HEK293T (cell line): ENCODE data around the gene OR52E5.

Experiments
- CTCF ChIA-PET: fragments of 350-600 bp; formaldehyde crosslinking; extraction: SDS; loops from one replicate; lab custom pipeline; 2021; ENCODE audit warnings: antibody characterized with exemption, inconsistent platforms; lab: Yijun Ruan, JAX
- POLR2A ChIA-PET: fragments of 350-600 bp; formaldehyde crosslinking; extraction: SDS; loops from one replicate; lab custom pipeline; 2020; ENCODE audit warnings: antibody characterized with exemption, inconsistent platforms; lab: Yijun Ruan, JAX
- DNase-seq: peaks from one replicate; pipeline ENCODE4 v3.0.0; 2012; ENCODE audit warnings: mixed read lengths; ENCODE audit errors: extremely low spot score
- ARNT ChIP-seq: fragments of 450-650 bp; IDR thresholded peaks from 2 replicates; pipeline ENCODE4 v1.6.1; 2017; ENCODE audit warnings: mild to moderate bottlenecking
- BHLHE40 ChIP-seq: fragments of 450-650 bp; IDR thresholded peaks from 2 replicates; pipeline ENCODE4 v1.6.1; 2016; ENCODE audit warnings: mild to moderate bottlenecking, moderate library complexity, borderline replicate concordance
- CTBP1 ChIP-seq: fragments of 450-650 bp; IDR thresholded peaks from 2 replicates; pipeline ENCODE4 v1.6.1; 2016; ENCODE audit warnings: borderline replicate concordance
- ELF4 ChIP-seq: fragments of 450-650 bp; IDR thresholded peaks from 2 replicates; pipeline ENCODE4 v1.6.1; 2017; ENCODE audit warnings: antibody characterized with exemption
- FOXA1 ChIP-seq: fragments of 450-650 bp; IDR thresholded peaks from 2 replicates; pipeline ENCODE4 v1.6.1; 2016; ENCODE audit warnings: mild to moderate bottlenecking
- FOXK2 ChIP-seq: fragments of 450-650 bp; IDR thresholded peaks from 2 replicates; pipeline ENCODE4 v1.6.1; 2016; ENCODE audit warnings: mild to moderate bottlenecking
- FOXM1 ChIP-seq: fragments of 450-650 bp; IDR thresholded peaks from 2 replicates; pipeline ENCODE4 v1.6.1; 2017; ENCODE audit warnings: mild to moderate bottlenecking, borderline replicate concordance
- HDGF ChIP-seq: fragments of 450-650 bp; IDR thresholded peaks from 2 replicates; pipeline ENCODE4 v1.6.1; 2017; ENCODE audit warnings: antibody characterized with exemption, borderline replicate concordance
- L3MBTL2 ChIP-seq: fragments of 450-650 bp; conservative IDR thresholded peaks from 2 replicates; pipeline ENCODE4 v1.6.1; 2016; ENCODE audit warnings: mild to moderate bottlenecking
- LEF1 ChIP-seq: fragments of 450-650 bp; IDR thresholded peaks from 2 replicates; pipeline ENCODE4 v1.6.1; 2017; ENCODE audit warnings: mild to moderate bottlenecking, borderline replicate concordance
- NFRKB ChIP-seq: fragments of 450-650 bp; IDR thresholded peaks from 2 replicates; pipeline ENCODE4 v1.6.1; 2016; ENCODE audit warnings: mild to moderate bottlenecking, moderate library complexity
- PKNOX1 ChIP-seq: fragments of 450-650 bp; IDR thresholded peaks from 2 replicates; pipeline ENCODE4 v1.6.1; 2016
- SP1 ChIP-seq: fragments of 450-650 bp; IDR thresholded peaks from 2 replicates; pipeline ENCODE4 v1.6.1; 2017
- SUZ12 ChIP-seq: fragments of 450-650 bp; IDR thresholded peaks from 2 replicates; pipeline ENCODE4 v1.6.1; 2016; ENCODE audit warnings: mild to moderate bottlenecking
- TARDBP ChIP-seq: fragments of 450-650 bp; IDR thresholded peaks from 2 replicates; pipeline ENCODE4 v1.6.1; 2016
- ZNF384 ChIP-seq: fragments of 450-650 bp; IDR thresholded peaks from 2 replicates; pipeline ENCODE4 v1.6.1; 2016

OR52E5 gene

DNA sequence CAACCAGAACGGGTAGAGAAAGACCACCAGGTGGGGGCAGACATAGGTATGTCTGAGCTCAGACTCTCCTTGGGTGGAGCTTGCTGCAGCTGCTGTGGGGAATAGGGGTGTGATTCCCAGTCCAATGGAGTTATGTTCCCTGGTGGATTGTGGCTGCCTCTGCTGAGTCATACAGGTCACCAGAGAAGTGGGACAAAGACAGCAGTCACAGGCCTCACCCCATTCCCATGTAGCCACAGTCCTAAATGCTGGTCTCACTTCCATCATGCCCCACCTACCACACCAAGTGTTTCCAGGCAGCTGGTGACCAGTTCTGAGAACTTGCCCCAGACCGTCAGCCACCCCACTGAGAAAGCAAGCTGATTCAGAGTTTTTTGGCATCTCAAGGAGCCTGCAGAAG is 17.5 kb downstream of the OR52E5 start:
- TF ChIP-seq ELF4 = no peak
- TF ChIP-seq CTBP1 = no peak
- TF ChIP-seq L3MBTL2 = no peak
- TF ChIP-seq FOXA1 = no peak
- TF ChIP-seq TARDBP = no peak
- no peak for TF ChIP-seq FOXK2
- no peak for TF ChIP-seq NFRKB
- TF ChIP-seq HDGF = no peak
- TF ChIP-seq LEF1 = no peak
- TF ChIP-seq SUZ12 = no peak
- no peak for TF ChIP-seq BHLHE40
- ChIA-PET POLR2A (no interaction called here), CTCF (no interaction called here)
- no peak for DNase-seq

GRCh38 chr11:5922749-5923426 is 29.9 kb downstream of the OR52E5 start:
- ChIA-PET CTCF (no interaction called here), POLR2A (no interaction called here)
- DNase-seq = no peak
- TF ChIP-seq CTBP1 (no peak), FOXM1 (no peak), TARDBP (no peak), L3MBTL2 (no peak), HDGF (no peak), LEF1 (no peak), FOXK2 (no peak), ZNF384 (no peak), ELF4 (no peak), NFRKB (no peak), ARNT (no peak), SP1 (no peak), PKNOX1 (no peak), BHLHE40 (no peak), FOXA1 (no peak), SUZ12 (no peak)

- TF ChIP-seq ARNT (no peak), L3MBTL2 (no peak), NFRKB (no peak), LEF1 (no peak)
- DNase-seq = no peak
- POLR2A ChIA-PET = no interaction called here
- CTCF ChIA-PET = no interaction called here
These were observed 30.4 kb downstream of the OR52E5 start for GRCh38 chr11:5923427-5923776.

- no peak for TF ChIP-seq TARDBP
- TF ChIP-seq SUZ12 = no peak
- TF ChIP-seq SP1 = no peak
- TF ChIP-seq FOXM1 = no peak
- TF ChIP-seq L3MBTL2 = no peak
- TF ChIP-seq ELF4 = no peak
- TF ChIP-seq LEF1 = no peak
- TF ChIP-seq PKNOX1 = no peak
- no peak for TF ChIP-seq FOXK2
- TF ChIP-seq CTBP1 = no peak
- no peak for TF ChIP-seq NFRKB
- TF ChIP-seq HDGF = no peak
- no peak for TF ChIP-seq FOXA1
- no peak for TF ChIP-seq ZNF384
- TF ChIP-seq BHLHE40 = no peak
- DNase-seq = no peak
- POLR2A ChIA-PET = no interaction called here
- CTCF ChIA-PET = no interaction called here
These were observed 30.8 kb downstream of the OR52E5 start for GRCh38 chr11:5923794-5924193.

DNA sequence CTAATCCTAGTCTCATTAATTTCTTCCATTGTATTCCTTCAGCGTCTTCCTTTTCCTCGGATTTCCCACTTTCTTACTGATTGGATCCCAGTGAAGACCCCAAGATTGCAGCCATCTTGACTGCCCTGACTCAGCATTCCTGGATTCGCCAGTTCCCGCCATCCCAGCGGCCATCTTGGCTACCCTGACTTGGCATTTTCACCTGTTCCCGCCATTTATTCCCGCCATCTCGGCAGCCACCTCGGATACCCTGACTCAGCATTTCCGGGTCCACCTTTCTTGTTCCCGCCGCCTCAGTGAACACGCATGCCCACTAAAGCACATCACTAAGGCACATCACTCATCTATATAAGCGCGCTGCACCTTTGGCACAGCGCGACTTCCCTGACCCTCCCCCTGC is 35.3 kb downstream of the OR52E5 start:
- no peak for DNase-seq
- ChIA-PET CTCF (no interaction called here), POLR2A (no interaction called here)
- no peak for TF ChIP-seq L3MBTL2
- TF ChIP-seq FOXA1 = no peak
- no peak for TF ChIP-seq LEF1
- no peak for TF ChIP-seq PKNOX1
- TF ChIP-seq FOXM1 = no peak
- TF ChIP-seq HDGF = no peak
- no peak for TF ChIP-seq ZNF384

GRCh38 chr11:5928811-5929210 is 35.8 kb downstream of the OR52E5 start:
- POLR2A ChIA-PET = no interaction called here
- TF ChIP-seq ZNF384 (no peak), LEF1 (no peak), HDGF (no peak), FOXA1 (no peak), TARDBP (no peak), FOXK2 (no peak), PKNOX1 (no peak), SUZ12 (no peak), ELF4 (no peak)
- no peak for DNase-seq
- CTCF ChIA-PET = no interaction called here
